Colonic mucosa (tissue), 4 donors: ENCODE results near the gene TSHZ2. TPM values are rescaled to one million over a fixed set of nuclear protein-coding genes. Genes with fewer than 3 reads are reported as not detected.

Experiments used
- DNase-seq: peaks from one replicate; pipeline ENCODE4 v3.0.0-alpha.2; 2020
- H3K27ac ChIP-seq: fragments of 200-600 bp; one replicate; pipeline ENCODE4 v1.8.0; 2021
- H3K27me3 ChIP-seq: fragments of 200-600 bp; one replicate; pipeline ENCODE4 v1.8.0; 2021
- H3K36me3 ChIP-seq: fragments of 200-600 bp; one replicate; pipeline ENCODE4 v1.8.0; 2021
- H3K4me1 ChIP-seq: fragments of 200-600 bp; one replicate; pipeline ENCODE4 v1.8.0; 2021; ENCODE audit warnings: mild to moderate bottlenecking
- H3K4me3 ChIP-seq: fragments of 200-600 bp; one replicate; pipeline ENCODE4 v1.8.0; 2021
- H3K9ac ChIP-seq, 2 donors: one replicate each; pipeline ENCODE4 v1.7.0; 2013; ENCODE audit warnings: control low read depth in 2 of 2, low read depth in 2 of 2, low read length in 2 of 2
- H3K9me3 ChIP-seq: fragments of 200-600 bp; one replicate; pipeline ENCODE4 v1.8.0; 2021
- intact Hi-C: fragments of 100-400 bp; cut with DNase I; formaldehyde crosslinking; loops from one replicate; pipeline ENCODE4 v1.14.1; 2022
- total RNA-seq, 2 donors: library from RNA; stranded (reverse); fragmentation: NEBNext Ultra II Directional in 1 of 2; extraction: Animal tissue kit (Norgen Biotek cat#: 25700) in 1 of 2; gene quantifications; one replicate each; pipeline ENCODE4 v1.2.1, GENCODE V29; 2021
- TF ChIP-seq, protein P1 (sequence below): fragments of 200-600 bp; IDR thresholded peaks from one replicate; pipeline ENCODE4 v1.8.0; 2022; ENCODE audit warnings: antibody characterized with exemption, mild to moderate bottlenecking
- donor health status: healthy.
- donor health status: DM: no; HTN: no; CAD: no.
- donor health status: DM: no; HTN: no; CAD: no.

TSHZ2 gene
- total RNA-seq, 2 donors from 2014 or later = 2.1 to 3.1 TPM

- intact Hi-C loops = no loop called here
- no peak for DNase-seq
- Histone ChIP-seq H3K36me3 (no peaks in the 10 kb centered on the region), H3K4me3 (no peak overlapping the region), H3K27me3 (no peaks in the 10 kb centered on the region), H3K9ac (no peak overlapping the region), H3K9me3 (no peaks in the 10 kb centered on the region), H3K4me1 (no peaks in the 10 kb centered on the region), H3K27ac (no peak overlapping the region)
- TF ChIP-seq, protein P1, sequence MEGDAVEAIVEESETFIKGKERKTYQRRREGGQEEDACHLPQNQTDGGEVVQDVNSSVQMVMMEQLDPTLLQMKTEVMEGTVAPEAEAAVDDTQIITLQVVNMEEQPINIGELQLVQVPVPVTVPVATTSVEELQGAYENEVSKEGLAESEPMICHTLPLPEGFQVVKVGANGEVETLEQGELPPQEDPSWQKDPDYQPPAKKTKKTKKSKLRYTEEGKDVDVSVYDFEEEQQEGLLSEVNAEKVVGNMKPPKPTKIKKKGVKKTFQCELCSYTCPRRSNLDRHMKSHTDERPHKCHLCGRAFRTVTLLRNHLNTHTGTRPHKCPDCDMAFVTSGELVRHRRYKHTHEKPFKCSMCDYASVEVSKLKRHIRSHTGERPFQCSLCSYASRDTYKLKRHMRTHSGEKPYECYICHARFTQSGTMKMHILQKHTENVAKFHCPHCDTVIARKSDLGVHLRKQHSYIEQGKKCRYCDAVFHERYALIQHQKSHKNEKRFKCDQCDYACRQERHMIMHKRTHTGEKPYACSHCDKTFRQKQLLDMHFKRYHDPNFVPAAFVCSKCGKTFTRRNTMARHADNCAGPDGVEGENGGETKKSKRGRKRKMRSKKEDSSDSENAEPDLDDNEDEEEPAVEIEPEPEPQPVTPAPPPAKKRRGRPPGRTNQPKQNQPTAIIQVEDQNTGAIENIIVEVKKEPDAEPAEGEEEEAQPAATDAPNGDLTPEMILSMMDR = no peak
These were observed 292.4 kb downstream of the TSHZ2 start for GRCh38 chr20:53264604-53265003.

- H3K36me3 ChIP-seq = no peaks in the 10 kb centered on the region
- no peak overlapping the region for H3K27ac ChIP-seq
- intact Hi-C loops = no loop called here
- H3K27me3 ChIP-seq = no peaks in the 10 kb centered on the region
- TF ChIP-seq, protein P1 = no peak
- no peak overlapping the region for H3K9ac ChIP-seq
- DNase-seq = no peak
- H3K4me1 ChIP-seq = no peaks in the 10 kb centered on the region
- H3K9me3 ChIP-seq = no peaks in the 10 kb centered on the region
- H3K4me3 ChIP-seq = no peak overlapping the region
These were observed 293.2 kb downstream of the TSHZ2 start for GRCh38 chr20:53265304-53265875.

GRCh38 chr20:53269380-53269779 lies 297.2 kb downstream of the TSHZ2 start:
- intact Hi-C loops = no loop called here
- Histone ChIP-seq H3K36me3 (no peaks in the 10 kb centered on the region), H3K9ac (no peak overlapping the region), H3K27me3 (no peaks in the 10 kb centered on the region), H3K4me1 (no peaks in the 10 kb centered on the region), H3K4me3 (no peak overlapping the region), H3K27ac (no peak overlapping the region), H3K9me3 (no peaks in the 10 kb centered on the region)
- DNase-seq = no peak
- TF ChIP-seq, protein P1 = no peak

DNA sequence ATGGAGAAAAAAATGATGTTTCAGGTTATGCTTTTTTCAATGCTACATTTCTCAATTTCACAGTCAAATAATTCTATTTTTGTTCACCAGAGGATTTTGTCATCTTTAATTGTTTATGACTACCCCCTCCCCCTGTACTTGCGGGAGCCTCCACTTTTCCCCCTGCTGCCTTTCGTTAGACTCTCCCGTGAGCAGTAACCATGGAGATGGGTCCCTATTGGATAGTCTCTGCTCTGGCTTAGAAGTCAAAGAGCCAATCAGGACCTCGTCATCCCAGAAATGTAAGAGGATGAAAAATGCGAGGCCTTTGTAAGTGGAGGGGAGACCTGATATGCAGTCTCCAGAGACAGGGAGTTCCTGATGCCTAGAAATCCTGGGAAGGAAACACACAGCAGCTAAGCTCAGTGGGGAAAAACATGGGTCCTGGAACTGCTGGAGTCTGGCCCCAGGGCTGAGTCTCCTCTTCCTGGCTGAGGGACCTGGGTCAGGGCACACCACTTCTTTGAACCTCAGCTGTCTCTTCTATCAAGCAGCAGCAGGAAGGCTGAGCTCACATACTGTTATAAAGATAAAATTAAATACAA lies 298.7 kb downstream of the TSHZ2 start:
- intact Hi-C loops = no loop called here
- H3K9ac ChIP-seq = no peak overlapping the region
- H3K27ac ChIP-seq = no peak overlapping the region
- no peaks in the 10 kb centered on the region for H3K9me3 ChIP-seq
- TF ChIP-seq, protein P1 = no peak
- no peak overlapping the region for H3K4me3 ChIP-seq
- H3K27me3 ChIP-seq = no peaks in the 10 kb centered on the region
- H3K4me1 ChIP-seq = no peaks in the 10 kb centered on the region
- DNase-seq = no peak
- no peaks in the 10 kb centered on the region for H3K36me3 ChIP-seq

DNA sequence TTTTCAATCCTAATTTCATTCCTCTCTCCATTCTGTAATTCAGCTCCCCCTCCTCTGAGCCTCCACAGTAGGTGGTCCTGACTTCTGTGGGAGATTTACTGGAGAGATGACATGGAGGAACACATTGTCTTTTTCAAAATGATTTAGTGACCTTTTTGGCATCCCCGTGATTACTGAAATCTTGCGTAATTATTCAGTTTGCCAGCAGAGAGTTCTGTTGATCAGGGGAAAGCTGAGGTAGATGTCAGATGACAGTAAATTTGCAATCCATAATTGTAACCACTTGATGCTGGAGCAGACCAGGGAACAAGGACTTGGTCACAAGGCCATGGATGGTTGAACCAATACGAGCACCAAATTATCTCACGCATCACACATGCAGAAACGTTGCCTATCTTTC lies 302.2 kb downstream of the TSHZ2 start:
- Histone ChIP-seq H3K36me3 (no peaks in the 10 kb centered on the region), H3K27ac (no peak overlapping the region), H3K9me3 (no peaks in the 10 kb centered on the region), H3K9ac (no peak overlapping the region), H3K4me3 (no peak overlapping the region), H3K27me3 (no peaks in the 10 kb centered on the region), H3K4me1 (no peaks in the 10 kb centered on the region)
- DNase-seq = no peak
- intact Hi-C loops = no loop called here
- TF ChIP-seq, protein P1 = no peak
